Measurements from ENCODE around the gene GNPTAB.

Gene GNPTAB

DNA sequence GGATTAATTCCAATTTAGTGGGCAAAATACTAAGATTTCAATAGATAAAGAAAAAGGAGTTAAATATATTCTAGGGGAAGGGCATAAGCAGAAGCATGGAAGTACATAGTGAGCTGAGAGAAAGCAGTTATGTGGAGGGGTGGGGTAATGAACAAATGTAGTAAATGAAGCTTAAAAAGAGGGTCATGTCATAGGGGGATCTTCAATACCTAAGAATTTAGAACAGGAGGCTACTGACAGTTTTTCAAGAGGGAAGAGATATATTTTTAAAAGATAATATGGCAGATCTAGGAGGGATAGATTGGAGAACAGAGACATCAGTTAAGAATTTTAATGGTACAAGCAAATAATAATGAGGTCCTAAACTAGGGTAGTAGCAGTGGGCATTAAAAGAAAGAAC, 100.9 kb downstream of the GNPTAB start:
- CTCF ChIA-PET = no interaction called here
- DNase-seq (ENCODE audit: extremely low spot score) = no peak
- TF ChIP-seq, protein P1, sequence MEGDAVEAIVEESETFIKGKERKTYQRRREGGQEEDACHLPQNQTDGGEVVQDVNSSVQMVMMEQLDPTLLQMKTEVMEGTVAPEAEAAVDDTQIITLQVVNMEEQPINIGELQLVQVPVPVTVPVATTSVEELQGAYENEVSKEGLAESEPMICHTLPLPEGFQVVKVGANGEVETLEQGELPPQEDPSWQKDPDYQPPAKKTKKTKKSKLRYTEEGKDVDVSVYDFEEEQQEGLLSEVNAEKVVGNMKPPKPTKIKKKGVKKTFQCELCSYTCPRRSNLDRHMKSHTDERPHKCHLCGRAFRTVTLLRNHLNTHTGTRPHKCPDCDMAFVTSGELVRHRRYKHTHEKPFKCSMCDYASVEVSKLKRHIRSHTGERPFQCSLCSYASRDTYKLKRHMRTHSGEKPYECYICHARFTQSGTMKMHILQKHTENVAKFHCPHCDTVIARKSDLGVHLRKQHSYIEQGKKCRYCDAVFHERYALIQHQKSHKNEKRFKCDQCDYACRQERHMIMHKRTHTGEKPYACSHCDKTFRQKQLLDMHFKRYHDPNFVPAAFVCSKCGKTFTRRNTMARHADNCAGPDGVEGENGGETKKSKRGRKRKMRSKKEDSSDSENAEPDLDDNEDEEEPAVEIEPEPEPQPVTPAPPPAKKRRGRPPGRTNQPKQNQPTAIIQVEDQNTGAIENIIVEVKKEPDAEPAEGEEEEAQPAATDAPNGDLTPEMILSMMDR (IDR thresholded peaks at IDR 0.05; ENCODE audit: control extremely low read depth, extremely low read depth, low read depth, missing control alignments) = no peak
- POLR2A ChIA-PET = no interaction called here

GRCh38 chr12:101727098-101727497, 103.7 kb downstream of the GNPTAB start:
- no peak for DNase-seq (ENCODE audit: extremely low spot score)
- CTCF ChIA-PET = no interaction called here
- POLR2A ChIA-PET = no interaction called here

GRCh38 chr12:101722392-101722791, 108.4 kb downstream of the GNPTAB start:
- POLR2A ChIA-PET = interaction anchor here (0.6 kb wide), 1 partner anchor 17 kb away, joined by 3 read pairs; the partner anchor contains the start of gene SYCP3
- TF ChIP-seq, protein P1 (IDR thresholded peaks at IDR 0.05; ENCODE audit: control extremely low read depth, extremely low read depth, low read depth, missing control alignments) = no peak
- CTCF ChIA-PET = interaction anchor here (0.8 kb wide), 1 partner anchor 16 kb away, joined by 3 read pairs; the partner anchor contains the start of gene SYCP3
- DNase-seq (ENCODE audit: extremely low spot score) = no peak

More at GRCh38 chr12:101727098-101727497, 103.7 kb downstream of the GNPTAB start:
- TF ChIP-seq, protein P1 (IDR thresholded peaks at IDR 0.05; ENCODE audit: control extremely low read depth, extremely low read depth, low read depth, missing control alignments) = no peak

DNA sequence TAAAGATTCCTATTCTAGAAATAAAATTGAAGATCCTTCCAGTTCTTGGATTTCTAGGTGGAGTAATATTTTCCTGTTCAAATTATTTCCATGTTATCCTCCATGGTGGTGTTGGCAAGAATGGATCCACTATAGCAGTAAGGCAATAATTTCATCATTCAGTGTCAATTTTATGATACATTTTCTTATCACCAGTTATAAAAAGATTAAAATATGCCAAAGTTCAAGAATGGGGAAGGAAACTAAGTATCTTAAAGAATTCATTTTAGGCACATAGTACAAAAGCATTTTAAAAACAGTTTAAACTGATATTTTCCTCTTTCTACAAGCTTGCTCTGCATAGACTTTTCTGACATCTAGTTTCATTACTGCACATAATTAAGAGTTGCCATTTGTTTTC, 110.6 kb downstream of the GNPTAB start:
- TF ChIP-seq, protein P1 (IDR thresholded peaks at IDR 0.05; ENCODE audit: control extremely low read depth, extremely low read depth, low read depth, missing control alignments) = no peak
- no peak for DNase-seq (ENCODE audit: extremely low spot score)
- CTCF ChIA-PET = interaction anchor here (0.8 to 1.3 kb wide), 3 partner anchors 10 to 22 kb away, joined by 3 read pairs; no protein-coding TSS in a partner anchor
- POLR2A ChIA-PET = no interaction called here

DNA sequence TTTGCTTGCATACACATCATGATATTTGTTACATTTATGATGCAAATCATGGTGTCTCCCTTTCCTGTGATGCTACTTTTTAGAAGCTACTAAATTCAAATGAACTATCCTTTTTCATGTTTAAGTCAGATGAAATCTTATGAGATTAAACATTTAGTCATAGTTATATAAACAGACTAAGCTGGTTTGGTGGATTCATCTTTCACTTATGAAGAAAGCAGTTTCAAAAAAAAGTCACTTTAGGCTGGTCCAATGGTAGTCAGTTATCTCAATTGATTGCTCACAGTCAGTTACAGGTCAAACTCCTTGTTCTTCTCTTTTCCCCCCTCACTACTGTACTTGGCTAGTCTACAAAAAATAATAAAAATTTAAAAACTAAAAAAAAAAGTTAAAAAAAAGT, 111.2 kb downstream of the GNPTAB start:
- TF ChIP-seq, protein P1 (IDR thresholded peaks at IDR 0.05; ENCODE audit: control extremely low read depth, extremely low read depth, low read depth, missing control alignments) = no peak
- ChIA-PET POLR2A (no interaction called here), CTCF (interaction anchor here (0.8 to 1.3 kb wide), 3 partner anchors 9 to 23 kb away, joined by 3 read pairs; no protein-coding TSS in a partner anchor)
- DNase-seq (ENCODE audit: extremely low spot score) = no peak

DNA sequence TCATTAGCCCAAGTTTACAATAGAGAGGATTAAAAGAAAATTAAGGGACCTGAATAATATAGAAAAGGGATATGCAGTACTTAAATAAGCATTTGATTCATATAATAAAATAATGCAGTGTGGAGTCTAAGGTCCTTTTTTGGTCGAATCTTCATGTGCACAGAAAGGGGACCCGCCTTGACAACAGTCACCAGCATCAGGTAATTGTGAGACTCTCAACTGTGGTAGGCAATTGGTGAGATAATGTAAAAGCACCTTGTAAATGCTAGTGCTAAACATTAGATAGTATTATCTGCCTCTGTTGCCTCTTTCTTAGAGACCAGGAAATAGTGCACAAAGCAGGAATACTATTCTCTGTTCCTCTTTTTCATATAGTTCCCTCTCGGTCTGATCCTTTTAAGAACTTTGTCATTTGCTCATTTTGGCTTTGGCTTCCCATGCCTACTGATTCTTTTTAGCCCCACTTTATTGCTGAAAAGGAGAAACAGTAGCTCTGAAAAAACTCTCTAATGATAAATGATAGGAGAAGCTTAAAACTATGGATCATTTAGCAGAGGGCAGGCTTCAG, 115.8 kb downstream of the GNPTAB start:
- DNase-seq (ENCODE audit: extremely low spot score) = no peak
- CTCF ChIA-PET = interaction anchor here (0.7 to 1.0 kb wide), 2 partner anchors 8 to 10 kb away, joined by 3 to 4 read pairs; no protein-coding TSS in a partner anchor
- TF ChIP-seq, protein P1 (IDR thresholded peaks at IDR 0.05; ENCODE audit: control extremely low read depth, extremely low read depth, low read depth, missing control alignments) = no peak
- POLR2A ChIA-PET = no interaction called here
